Stimulated activated CD8-positive, alpha-beta memory T cell treated with anti-CD3 and anti-CD28 coated beads, Interleukin-12 subunit alpha, Interleukin-12 subunit beta, amount 100 ng/mL, for 4 hours (primary cell): Measurements from ENCODE around the gene TRMT10B.
"Not testable (repeated sequence)": the region's sequence is repeated elsewhere in the genome, so short reads cannot be mapped to it uniquely, and the experiment has no call there.

Experiments
- DNase-seq: peaks from one replicate; pipeline ENCODE4 v3.0.0-alpha.2; 2020; ENCODE audit warnings: low read depth

The TRMT10B gene

DNA sequence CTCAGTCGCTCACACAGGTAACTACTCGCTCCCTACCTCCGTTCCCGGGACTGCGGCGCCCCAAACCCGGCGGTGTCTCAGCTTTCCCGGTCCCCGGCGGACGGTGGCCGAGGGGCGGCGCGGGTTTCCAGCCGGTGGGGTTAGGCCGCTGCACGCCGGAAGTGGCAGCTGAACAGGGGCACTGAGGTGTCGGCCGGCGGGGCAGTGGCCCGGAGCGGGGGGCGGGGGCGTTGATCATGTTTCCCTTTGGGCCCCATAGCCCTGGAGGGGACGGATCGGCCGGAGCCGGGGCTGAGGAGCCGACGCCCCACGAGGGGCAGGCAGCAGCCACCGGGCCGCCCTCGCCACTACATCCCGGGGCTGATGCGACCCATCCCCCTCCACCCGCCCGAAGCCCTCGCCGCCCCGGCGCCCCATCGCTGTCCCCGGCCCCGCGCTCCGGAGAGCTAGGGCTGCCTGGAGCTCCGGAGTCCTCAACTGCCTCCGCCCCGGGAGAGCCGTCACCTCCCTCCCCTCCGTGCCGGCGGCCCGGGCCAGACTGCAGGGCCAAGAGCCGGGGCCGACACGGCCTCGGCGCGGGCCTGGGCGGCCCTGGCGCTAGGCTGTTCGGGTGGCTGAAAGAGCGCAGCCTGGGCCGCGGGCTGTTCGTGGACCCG, 47.2 kb downstream of the TRMT10B start, which contains the start of gene DCAF10:
DCAF10 (plus strand) TSS at position 167 of the 656 bp plus-strand sequence; CDS start at position 237, 70 bp downstream.
- DNase-seq, result peak; percentile 79

DNA sequence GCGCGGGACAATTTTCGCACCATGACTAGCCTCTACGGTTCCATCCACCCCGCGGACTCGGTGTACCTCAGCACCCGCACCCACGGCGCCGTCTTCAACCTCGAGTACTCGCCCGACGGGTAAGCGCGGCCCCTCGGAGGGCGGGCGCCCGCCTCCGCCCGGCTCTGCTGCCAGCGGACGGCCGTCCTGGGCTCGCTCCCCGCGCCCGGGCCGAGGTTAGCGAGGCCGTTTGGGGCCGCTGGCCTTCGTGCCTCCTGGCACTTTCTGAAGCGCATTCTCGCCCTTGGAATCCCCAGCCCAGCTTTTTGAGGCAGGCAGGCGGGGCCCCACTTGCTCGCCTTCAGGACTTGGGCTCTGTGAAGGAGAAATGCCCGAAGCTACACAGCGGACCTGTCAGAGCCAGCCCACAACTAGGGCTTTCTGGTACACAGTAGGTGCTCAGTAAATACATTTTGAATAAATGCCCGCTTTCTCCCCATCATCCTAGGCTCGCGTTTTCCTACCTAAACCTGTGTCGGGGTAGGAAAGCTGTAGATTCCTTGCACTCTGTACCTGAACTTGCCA, 47.8 kb downstream of the TRMT10B start:
- no peak for DNase-seq

- DNase-seq, result no peak
Observed at GRCh38 chr9:37801959-37802711, 48.5 kb downstream of the TRMT10B start.

- no peak for DNase-seq
Observed at GRCh38 chr9:37806271-37806670, 52.7 kb downstream of the TRMT10B start.

DNA sequence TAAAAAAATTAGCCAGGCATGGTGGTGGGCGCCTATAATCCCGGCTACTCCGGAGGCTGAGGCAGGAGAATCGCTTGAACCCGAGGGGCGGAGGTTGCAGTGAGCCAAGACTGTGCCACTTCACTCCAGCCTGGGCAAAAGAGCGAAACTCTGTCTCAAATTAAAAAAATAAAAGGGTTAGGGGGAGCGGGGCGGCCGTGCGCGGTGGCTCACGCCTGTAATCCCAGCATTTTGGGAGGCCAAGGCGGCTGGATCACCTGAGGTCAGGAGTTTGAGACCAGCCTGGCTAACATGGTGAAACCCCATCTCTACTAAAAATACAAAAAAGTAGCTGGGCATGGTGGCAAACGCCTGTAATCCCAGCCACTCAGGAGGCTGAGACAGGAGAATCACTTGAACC, 56.1 kb downstream of the TRMT10B start:
- not testable (repeated sequence) for DNase-seq

- no peak for DNase-seq
Observed at GRCh38 chr9:37811906-37812476, 58.4 kb downstream of the TRMT10B start.

DNA sequence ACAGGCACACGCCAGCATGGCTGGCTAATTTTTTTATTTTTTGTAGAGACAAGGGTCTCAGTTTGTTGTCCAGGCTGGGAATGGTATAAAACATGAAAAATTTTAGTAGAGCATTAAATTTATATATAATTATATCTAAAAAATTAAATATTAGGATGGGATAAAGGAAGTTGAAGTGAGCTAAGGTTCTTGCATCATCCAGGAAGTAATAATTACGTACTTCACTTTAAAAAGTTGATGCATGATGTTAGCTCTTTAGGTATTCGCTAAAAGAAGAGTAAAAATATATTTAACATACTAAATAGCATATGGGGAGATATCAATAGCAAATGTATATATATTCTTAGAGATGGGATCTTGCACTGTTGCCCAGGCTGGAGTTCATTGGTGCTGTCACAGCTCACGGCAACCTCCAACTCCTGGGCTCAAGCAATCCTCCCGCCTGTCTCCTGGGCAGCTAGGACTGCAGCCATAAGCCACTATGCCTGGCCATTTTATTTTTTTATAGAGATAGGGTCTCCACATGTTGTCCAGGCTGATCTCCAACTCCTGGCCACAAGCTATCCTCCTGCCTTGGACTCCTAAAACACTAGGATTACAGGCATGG, 59.3 kb downstream of the TRMT10B start:
- no peak for DNase-seq

DNA sequence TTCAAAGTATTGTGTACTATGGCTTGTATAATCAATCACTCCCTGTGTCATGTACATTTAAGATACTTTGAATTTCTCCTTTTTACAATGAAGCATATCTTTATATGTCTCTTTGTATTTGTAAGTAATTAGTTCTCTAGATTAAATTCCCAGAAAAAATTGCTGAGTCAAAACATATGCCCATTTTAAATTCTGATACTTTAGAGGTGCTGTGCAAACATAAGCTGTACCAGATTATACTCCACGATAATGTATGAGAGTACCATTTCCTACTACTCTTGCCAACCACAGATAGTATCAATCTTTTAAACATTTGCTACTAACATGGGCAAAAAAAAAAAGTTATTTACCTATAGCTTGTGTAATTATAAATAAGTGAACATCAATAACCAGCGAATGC, 65.2 kb downstream of the TRMT10B start:
- no peak for DNase-seq

DNA sequence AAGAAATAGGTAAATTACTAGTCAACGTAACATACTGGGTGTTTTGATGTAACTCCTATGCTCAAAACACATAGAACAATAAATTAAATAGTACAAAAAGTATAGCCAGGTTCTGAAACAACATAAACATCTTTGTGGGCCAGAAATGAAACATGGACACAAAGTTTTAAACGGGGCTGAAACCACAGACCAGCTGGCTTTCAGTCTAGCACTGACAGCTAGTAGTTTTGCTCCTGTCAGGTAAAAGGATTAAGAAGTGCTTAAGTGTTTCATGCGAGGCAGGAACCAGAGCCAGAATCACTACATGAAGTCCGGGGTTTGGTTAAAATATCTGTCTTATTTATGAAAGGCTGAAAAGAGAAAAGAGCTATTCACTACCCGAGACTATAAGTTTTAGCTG, 66.5 kb downstream of the TRMT10B start:
- DNase-seq, result no peak

DNA sequence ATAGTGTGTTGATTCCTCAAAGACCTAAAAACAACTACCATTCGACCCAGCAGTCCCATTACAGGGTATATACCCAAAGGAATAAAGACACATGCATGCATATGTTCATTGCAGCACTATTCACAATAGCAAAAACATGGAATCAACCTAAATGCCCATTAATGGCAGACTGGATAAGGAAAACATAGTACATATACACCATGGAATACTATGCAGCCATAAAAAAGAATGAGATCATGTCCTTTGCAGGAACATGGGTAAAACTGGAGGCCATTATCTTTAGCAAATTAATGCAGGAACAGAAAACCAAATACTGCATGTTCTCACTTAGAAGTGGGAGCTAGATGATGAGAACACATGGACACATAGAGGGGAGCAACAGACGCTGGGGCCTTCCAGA, 71.6 kb downstream of the TRMT10B start:
- DNase-seq, result not testable (repeated sequence)

- no peak for DNase-seq
Observed at GRCh38 chr9:37827483-37828165, 74.0 kb downstream of the TRMT10B start.
